AG04449 (cell line): ENCODE results near the gene SEMA4C.

ENCODE experiments used
- CTCF ChIA-PET: fragments of 350-600 bp; formaldehyde crosslinking; extraction: SDS; loops from one replicate; lab custom pipeline; 2021; ENCODE audit warnings: antibody characterized with exemption; lab: Yijun Ruan, JAX
- POLR2A ChIA-PET: fragments of 400-600, 350-600 bp; formaldehyde crosslinking; extraction: SDS; loops from one replicate; lab custom pipeline; 2020; ENCODE audit warnings: antibody characterized with exemption, inconsistent platforms; lab: Yijun Ruan, JAX
- DNase-seq: peaks from one replicate; pipeline ENCODE4 v3.0.0-alpha.2; 2010; ENCODE audit warnings: low read depth, low spot score
- H3K4me3 ChIP-seq: 2 replicates; pipeline ENCODE4 v1.5.1; 2011; ENCODE audit warnings: low read depth, mild to moderate bottlenecking, control low read depth, low read length
- CTCF ChIP-seq: IDR thresholded peaks from one replicate; pipeline ENCODE4 v1.5.1; 2011; ENCODE audit warnings: mild to moderate bottlenecking, moderate library complexity, low read length, control low read depth, inconsistent platforms; ENCODE audit not compliant: insufficient read depth; ENCODE audit errors: missing control alignments

SEMA4C gene

GRCh38 chr2:96853321-96853720 is 16.6 kb downstream of the SEMA4C start:
- ChIA-PET CTCF (interaction anchor here (0.7 to 1.9 kb wide), 3 partner anchors 15 to 99 kb away, joined by 3 to 6 read pairs (median 3); no protein-coding TSS in a partner anchor), POLR2A (no interaction called here)
- no peak for TF ChIP-seq CTCF
- DNase-seq = no peak
- no peak overlapping the region for H3K4me3 ChIP-seq

GRCh38 chr2:96852667-96853066 is 17.2 kb downstream of the SEMA4C start:
- POLR2A ChIA-PET = interaction anchor here (0.7 kb wide), 1 partner anchor 511 kb away, joined by 3 read pairs; no protein-coding TSS in a partner anchor
- H3K4me3 ChIP-seq = no peak overlapping the region
- CTCF ChIA-PET = interaction anchor here (0.7 to 1.9 kb wide), 4 partner anchors 16 to 100 kb away, joined by 3 to 6 read pairs (median 3); no protein-coding TSS in a partner anchor
- no peak for DNase-seq
- no peak for TF ChIP-seq CTCF

- ChIA-PET CTCF (no interaction called here), POLR2A (no interaction called here)
- no peak for TF ChIP-seq CTCF
- no peak for DNase-seq
- H3K4me3 ChIP-seq = no peak overlapping the region
Observed at GRCh38 chr2:96848264-96848663, 21.6 kb downstream of the SEMA4C start.

GRCh38 chr2:96847586-96847985 is 22.3 kb downstream of the SEMA4C start:
- ChIA-PET POLR2A (interaction anchor here (0.6 kb wide), 1 partner anchor 240 kb away, joined by 4 read pairs; no protein-coding TSS in a partner anchor), CTCF (interaction anchor here (1.2 kb wide), 1 partner anchor 10 kb away, joined by 10 read pairs; the partner anchor contains the start of gene ANKRD39)
- DNase-seq = no peak
- TF ChIP-seq CTCF = no peak
- no peak overlapping the region for H3K4me3 ChIP-seq

- no peak for DNase-seq
- POLR2A ChIA-PET = no interaction called here
- no peak overlapping the region for H3K4me3 ChIP-seq
- no peak for TF ChIP-seq CTCF
- CTCF ChIA-PET = interaction anchor here (1.2 kb wide), 1 partner anchor 10 kb away, joined by 10 read pairs; the partner anchor contains the start of gene ANKRD39
Observed at GRCh38 chr2:96846825-96847224, 23.1 kb downstream of the SEMA4C start.

GRCh38 chr2:96844405-96844808 is 25.5 kb downstream of the SEMA4C start:
- POLR2A ChIA-PET = interaction anchor here (1.1 kb wide), 1 partner anchor 14 kb away, joined by 3 read pairs; the partner anchor contains the start of gene ANKRD39
- TF ChIP-seq CTCF = no peak
- CTCF ChIA-PET = interaction anchor here (1.5 to 1.9 kb wide), 2 partner anchors 107 to 117 kb away, joined by 4 to 5 read pairs; no protein-coding TSS in a partner anchor
- no peak overlapping the region for H3K4me3 ChIP-seq
- no peak for DNase-seq
